Measurements from ENCODE around the gene TDRD12. TPM values are rescaled to one million over a fixed set of nuclear protein-coding genes. Genes with fewer than 3 reads are reported as not detected.
"Not testable (repeated sequence)": the region's sequence is repeated elsewhere in the genome, so short reads cannot be mapped to it uniquely, and the experiment has no call there.

TDRD12 gene
- total RNA-seq, 4 donors from 2014 or later, result 0.13 to 1.7 (median 1.2) TPM; not detected in 1

GRCh38 chr19:32787895-32788294 is 68.3 kb downstream of the TDRD12 start:
- not testable (repeated sequence) for H3K27ac ChIP-seq, H3K9me3 ChIP-seq, H3K27me3 ChIP-seq, H3K4me1 ChIP-seq, ATAC-seq, H3K36me3 ChIP-seq, H3K4me3 ChIP-seq
- WGBS, 2 donors (ENCODE audit: low coverage in 1 of 2), result 98 to 100% methylated on average over 3 to 5 of the region's 5 CpGs

- TF ChIP-seq POLR2AphosphoS5 (IDR thresholded peaks at IDR 0.05) (no peak), POLR2A (IDR thresholded peaks at IDR 0.05) (no peak)
- no peak for ATAC-seq
- Histone ChIP-seq H3K27ac (no peak overlapping the region), H3K9me3 (no peaks in the 10 kb centered on the region), H3K4me3 (no peak overlapping the region), H3K36me3 (no peaks in the 10 kb centered on the region), H3K27me3 (peaks cover 2% of the 10 kb centered on the region), H3K4me1 (no peaks in the 10 kb centered on the region)
- 95 to 100% methylated on average over 6 to 9 of the region's 10 CpGs for WGBS, 2 donors (ENCODE audit: low coverage in 1 of 2)
These were observed 69.9 kb downstream of the TDRD12 start for GRCh38 chr19:32789429-32789828.

- Histone ChIP-seq H3K36me3 (no peaks in the 10 kb centered on the region), H3K4me1 (no peaks in the 10 kb centered on the region), H3K9me3 (no peaks in the 10 kb centered on the region), H3K27ac (no peak overlapping the region), H3K27me3 (no peaks in the 10 kb centered on the region), H3K4me3 (no peak overlapping the region)
- TF ChIP-seq CTCF (IDR thresholded peaks at IDR 0.05), result no peak
- no peak for TF ChIP-seq EP300 (IDR thresholded peaks at IDR 0.05)
- no peak for TF ChIP-seq POLR2AphosphoS5 (IDR thresholded peaks at IDR 0.05)
- no peak for TF ChIP-seq POLR2A (IDR thresholded peaks at IDR 0.05)
- 71 to 100% methylated on average over 1 to 3 of the region's 4 CpGs for WGBS, 2 donors (ENCODE audit: low coverage in 1 of 2)
- ATAC-seq, result no peak
These were observed 78.6 kb downstream of the TDRD12 start for GRCh38 chr19:32798201-32798600.

GRCh38 chr19:32800191-32800590 is 80.6 kb downstream of the TDRD12 start:
- Histone ChIP-seq H3K9me3 (no peaks in the 10 kb centered on the region), H3K27ac (no peak overlapping the region), H3K4me3 (no peak overlapping the region), H3K27me3 (peaks cover 5% of the 10 kb centered on the region), H3K4me1 (no peaks in the 10 kb centered on the region), H3K36me3 (no peaks in the 10 kb centered on the region)
- ATAC-seq, result no peak
- TF ChIP-seq CTCF (IDR thresholded peaks at IDR 0.05) (no peak), POLR2AphosphoS5 (IDR thresholded peaks at IDR 0.05) (no peak), EP300 (IDR thresholded peaks at IDR 0.05) (no peak), POLR2A (IDR thresholded peaks at IDR 0.05) (no peak)

- no peak for ATAC-seq
- TF ChIP-seq EP300 (IDR thresholded peaks at IDR 0.05) (no peak), CTCF (IDR thresholded peaks at IDR 0.05) (no peak), POLR2AphosphoS5 (IDR thresholded peaks at IDR 0.05) (no peak), POLR2A (IDR thresholded peaks at IDR 0.05) (no peak)
- 18 to 40% methylated on average over 1 to 4 of the region's 4 CpGs for WGBS, 2 donors (ENCODE audit: low coverage in 1 of 2)
- H3K27ac ChIP-seq, result no peak overlapping the region
- H3K4me3 ChIP-seq, result no peak overlapping the region
- no peaks in the 10 kb centered on the region for H3K4me1 ChIP-seq
- H3K9me3 ChIP-seq, result no peaks in the 10 kb centered on the region
- peaks cover 5% of the 10 kb centered on the region for H3K27me3 ChIP-seq
- H3K36me3 ChIP-seq, result no peaks in the 10 kb centered on the region
These were observed 81.2 kb downstream of the TDRD12 start for GRCh38 chr19:32800754-32801153.

GRCh38 chr19:32802840-32803239 is 83.3 kb downstream of the TDRD12 start:
- ATAC-seq, result no peak
- Histone ChIP-seq H3K27ac (no peak overlapping the region), H3K4me3 (no peak overlapping the region), H3K9me3 (no peaks in the 10 kb centered on the region), H3K36me3 (no peaks in the 10 kb centered on the region), H3K27me3 (peaks cover 11% of the 10 kb centered on the region), H3K4me1 (no peaks in the 10 kb centered on the region)
- TF ChIP-seq EP300 (IDR thresholded peaks at IDR 0.05) (no peak), POLR2A (IDR thresholded peaks at IDR 0.05) (no peak), POLR2AphosphoS5 (IDR thresholded peaks at IDR 0.05) (no peak), CTCF (IDR thresholded peaks at IDR 0.05) (no peak)
- 49 to 98% methylated on average over 8 to 11 of the region's 12 CpGs for WGBS, 2 donors (ENCODE audit: low coverage in 1 of 2)
